ENCODE results near the gene FMNL2. TPM values are rescaled to one million over a fixed set of nuclear protein-coding genes. Genes with fewer than 3 reads are reported as not detected.

The FMNL2 gene
- total RNA-seq, 4 donors from 2014 or later: 5.8 to 19.8 (median 16.9) TPM

GRCh38 chr2:152390837-152391236 lies 55.9 kb downstream of the FMNL2 start:
- WGBS, 2 donors: 35 to 61% methylated on average over 2 of the region's 2 CpGs
- intact Hi-C loops (cut with DNase I): no loop called here

GRCh38 chr2:152391318-152391717 lies 56.3 kb downstream of the FMNL2 start:
- DNase-seq: no peak
- intact Hi-C loops (cut with DNase I): no loop called here
- Histone ChIP-seq H3K27me3 (no peaks in the 10 kb centered on the region), H3K27ac (no peak overlapping the region), H3K9me3 (no peaks in the 10 kb centered on the region), H3K36me3 (no peaks in the 10 kb centered on the region), H3K4me1 (peaks cover 0 to 18% (median 0%) of the 10 kb centered on the region in 3 donors), H3K4me3 (no peak overlapping the region)
- 92 to 100% methylated on average over 2 of the region's 2 CpGs for whole genome bisulfite sequencing, 2 donors
- no peak for TF ChIP-seq POLR2A (IDR thresholded peaks at IDR 0.05)

More at GRCh38 chr2:152390837-152391236, 55.9 kb downstream of the FMNL2 start:
- Histone ChIP-seq H3K9me3 (no peaks in the 10 kb centered on the region), H3K27me3 (no peaks in the 10 kb centered on the region), H3K4me1 (peaks cover 0 to 18% (median 0%) of the 10 kb centered on the region in 3 donors), H3K4me3 (no peak overlapping the region), H3K27ac (no peak overlapping the region), H3K36me3 (no peaks in the 10 kb centered on the region)
- no peak for TF ChIP-seq POLR2A (IDR thresholded peaks at IDR 0.05)
- TF ChIP-seq, protein P1, sequence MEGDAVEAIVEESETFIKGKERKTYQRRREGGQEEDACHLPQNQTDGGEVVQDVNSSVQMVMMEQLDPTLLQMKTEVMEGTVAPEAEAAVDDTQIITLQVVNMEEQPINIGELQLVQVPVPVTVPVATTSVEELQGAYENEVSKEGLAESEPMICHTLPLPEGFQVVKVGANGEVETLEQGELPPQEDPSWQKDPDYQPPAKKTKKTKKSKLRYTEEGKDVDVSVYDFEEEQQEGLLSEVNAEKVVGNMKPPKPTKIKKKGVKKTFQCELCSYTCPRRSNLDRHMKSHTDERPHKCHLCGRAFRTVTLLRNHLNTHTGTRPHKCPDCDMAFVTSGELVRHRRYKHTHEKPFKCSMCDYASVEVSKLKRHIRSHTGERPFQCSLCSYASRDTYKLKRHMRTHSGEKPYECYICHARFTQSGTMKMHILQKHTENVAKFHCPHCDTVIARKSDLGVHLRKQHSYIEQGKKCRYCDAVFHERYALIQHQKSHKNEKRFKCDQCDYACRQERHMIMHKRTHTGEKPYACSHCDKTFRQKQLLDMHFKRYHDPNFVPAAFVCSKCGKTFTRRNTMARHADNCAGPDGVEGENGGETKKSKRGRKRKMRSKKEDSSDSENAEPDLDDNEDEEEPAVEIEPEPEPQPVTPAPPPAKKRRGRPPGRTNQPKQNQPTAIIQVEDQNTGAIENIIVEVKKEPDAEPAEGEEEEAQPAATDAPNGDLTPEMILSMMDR (IDR thresholded peaks at IDR 0.05): no peak
- no peak for DNase-seq

GRCh38 chr2:152393377-152393776 lies 58.4 kb downstream of the FMNL2 start:
- no peaks in the 10 kb centered on the region for H3K9me3 ChIP-seq
- H3K4me1 ChIP-seq: peaks cover 0 to 18% (median 0%) of the 10 kb centered on the region in 3 donors
- H3K27ac ChIP-seq: no peak overlapping the region
- no peaks in the 10 kb centered on the region for H3K27me3 ChIP-seq
- no peak overlapping the region for H3K4me3 ChIP-seq
- no peaks in the 10 kb centered on the region for H3K36me3 ChIP-seq
- TF ChIP-seq, protein P1 (IDR thresholded peaks at IDR 0.05): no peak
- TF ChIP-seq POLR2A (IDR thresholded peaks at IDR 0.05): no peak
- DNase-seq: no peak
- intact Hi-C loops (cut with DNase I): no loop called here
- 88% methylated on average over 1 of the region's 1 CpG for WGBS, 2 donors

DNA sequence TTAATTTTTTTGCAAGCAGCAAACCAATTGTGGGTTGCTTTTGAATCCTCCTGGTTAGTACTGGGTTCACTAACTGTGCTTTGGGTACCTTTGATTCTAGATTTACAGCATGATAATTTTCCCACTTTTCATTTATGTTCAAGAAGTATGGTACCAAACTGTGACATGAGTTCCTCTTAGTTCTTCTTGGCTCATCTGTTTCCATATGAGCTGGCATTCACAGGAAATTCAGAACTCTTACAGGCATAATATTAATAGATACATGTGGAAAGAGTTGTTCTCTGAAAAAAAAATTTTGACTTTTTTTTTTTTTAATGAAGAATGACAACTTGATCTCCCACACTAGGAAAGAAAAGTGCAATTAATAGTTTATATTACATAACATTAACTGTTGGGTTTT lies 59.4 kb downstream of the FMNL2 start:
- no peak for DNase-seq
- Histone ChIP-seq H3K27ac (no peak overlapping the region), H3K27me3 (no peaks in the 10 kb centered on the region), H3K36me3 (no peaks in the 10 kb centered on the region), H3K4me3 (no peak overlapping the region), H3K9me3 (no peaks in the 10 kb centered on the region), H3K4me1 (peaks cover 0 to 18% (median 0%) of the 10 kb centered on the region in 3 donors)
- TF ChIP-seq POLR2A (IDR thresholded peaks at IDR 0.05): no peak
- TF ChIP-seq, protein P1 (IDR thresholded peaks at IDR 0.05): no peak
- intact Hi-C loops (cut with DNase I): no loop called here

GRCh38 chr2:152395103-152395502 lies 60.1 kb downstream of the FMNL2 start:
- no peaks in the 10 kb centered on the region for H3K9me3 ChIP-seq
- no peak for DNase-seq
- TF ChIP-seq POLR2A (IDR thresholded peaks at IDR 0.05): no peak
- TF ChIP-seq, protein P1 (IDR thresholded peaks at IDR 0.05): no peak
- no peak overlapping the region for H3K4me3 ChIP-seq
- H3K4me1 ChIP-seq: peaks cover 0 to 18% (median 0%) of the 10 kb centered on the region in 3 donors
- no peaks in the 10 kb centered on the region for H3K36me3 ChIP-seq
- no peaks in the 10 kb centered on the region for H3K27me3 ChIP-seq
- intact Hi-C loops (cut with DNase I): no loop called here
- peak overlapping the region in 3 of 4 donors; percentile 60 to 73 (median 63) for H3K27ac ChIP-seq
- 37 to 63% methylated on average over 2 of the region's 2 CpGs for WGBS, 2 donors

DNA sequence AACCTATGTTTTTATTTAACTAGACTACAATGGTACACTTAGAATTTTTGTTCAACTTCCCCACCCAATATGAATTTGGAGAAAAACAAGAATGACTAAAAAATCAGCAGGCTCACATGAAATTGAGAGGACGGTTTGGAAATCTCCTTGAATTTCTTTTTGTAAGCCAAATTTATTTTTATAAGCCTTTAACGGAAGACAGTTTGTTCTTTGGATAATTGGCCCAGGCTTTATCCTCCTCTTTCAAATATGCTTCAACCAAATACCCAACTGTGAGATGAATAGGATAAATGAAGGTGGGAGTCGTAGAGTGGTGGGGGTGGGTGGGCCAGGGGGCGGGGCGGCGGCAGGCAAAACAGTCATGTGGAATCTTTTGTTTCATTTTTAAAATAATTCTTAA lies 60.6 kb downstream of the FMNL2 start:
- Histone ChIP-seq H3K4me1 (peaks cover 0 to 18% (median 0%) of the 10 kb centered on the region in 3 donors), H3K4me3 (peak overlapping the region in 3 of 4 donors; percentile 13 to 41 (median 18)), H3K9me3 (no peaks in the 10 kb centered on the region), H3K27me3 (no peaks in the 10 kb centered on the region), H3K36me3 (no peaks in the 10 kb centered on the region), H3K27ac (peak overlapping the region in 3 of 4 donors; percentile 60 to 73 (median 63))
- TF ChIP-seq POLR2A (IDR thresholded peaks at IDR 0.05): no peak
- TF ChIP-seq, protein P1 (IDR thresholded peaks at IDR 0.05): no peak
- DNase-seq: no peak
- WGBS, 2 donors: 67 to 91% methylated on average over 6 of the region's 6 CpGs
- intact Hi-C loops (cut with DNase I): no loop called here

Data from esophagus squamous epithelium (tissue), 5 donors.